ENCODE measurements around the gene KLHL25.

GRCh38 chr15:85793641-85794597 lies 806 bp downstream of the KLHL25 start:
- no peak for TF ChIP-seq CTCF (IDR thresholded peaks at IDR 0.05; ENCODE audit: poor library complexity)
- no peak for TF ChIP-seq EZH2 (IDR thresholded peaks at IDR 0.05; ENCODE audit: borderline replicate concordance)

Data from hepatocyte (in vitro differentiated cells).